H1 (cell line): ENCODE data around the gene IGSF23. TPM values are rescaled to one million over a fixed set of nuclear protein-coding genes. Genes with fewer than 3 reads are reported as not detected.

Experiments
- CTCF ChIA-PET: fragments of 300-600 bp; sonication (Branson Sonifier 250); formaldehyde crosslinking; loops from one replicate; lab custom pipeline; 2021; ENCODE audit not compliant: partially characterized antibody; lab: Charles Lee
- POLR2A ChIA-PET: fragments of 300-600 bp; sonication (Branson Sonifier 250); formaldehyde crosslinking; loops from one replicate; lab custom pipeline; 2021; ENCODE audit warnings: inconsistent platforms; ENCODE audit not compliant: partially characterized antibody; lab: Charles Lee
- DNase-seq, 2 experiments: peaks; one replicate each; pipeline versions ENCODE4 v3.0.0 to v3.0.0-alpha.2; 2010 to 2022; ENCODE audit warnings: low spot score in 2 of 2, low read depth in 1 of 2, mixed read lengths in 1 of 2
- FAIRE-seq: peaks from 2 replicates; lab custom pipeline; 2011; peaks lifted over from hg19 to GRCh38; lab: Jason Lieb, UNC
- H2AFZ ChIP-seq: 2 replicates; pipeline ENCODE4 v1.8.1; 2012; ENCODE audit warnings: low read length, inconsistent platforms
- H2AK5ac ChIP-seq: 2 replicates; pipeline ENCODE4 v1.6.1; 2013; ENCODE audit warnings: low read depth, low read length
- H2BK120ac ChIP-seq: replicated peaks from 2 replicates; pipeline ENCODE3; 2013; ENCODE audit warnings: low read depth, low read length, inconsistent platforms
- H2BK12ac ChIP-seq: 2 replicates; pipeline ENCODE4 v1.6.1; 2013; ENCODE audit warnings: low read depth, low read length
- H2BK15ac ChIP-seq: 2 replicates; pipeline ENCODE4 v1.6.1; 2013; ENCODE audit warnings: low read length
- H2BK20ac ChIP-seq: 2 replicates; pipeline ENCODE4 v1.6.1; 2013; ENCODE audit warnings: low read length
- H2BK5ac ChIP-seq: 2 replicates; pipeline ENCODE4 v1.6.1; 2013; ENCODE audit warnings: low read depth, low read length
- H3K14ac ChIP-seq: 2 replicates; pipeline ENCODE4 v1.6.1; 2013; ENCODE audit warnings: inconsistent platforms; ENCODE audit not compliant: insufficient read length
- H3K18ac ChIP-seq: 2 replicates; pipeline ENCODE4 v1.6.1; 2013; ENCODE audit warnings: low read length; ENCODE audit errors: extremely low read depth
- H3K23ac ChIP-seq: 2 replicates; pipeline ENCODE4 v1.6.1; 2013; ENCODE audit warnings: inconsistent platforms; ENCODE audit not compliant: insufficient read length
- H3K23me2 ChIP-seq: 2 replicates; pipeline ENCODE4 v1.6.1; 2013; ENCODE audit warnings: low read depth, low read length
- H3K27ac ChIP-seq: 2 replicates; pipeline ENCODE4 v1.6.1; 2011; ENCODE audit warnings: low read depth, low read length, inconsistent platforms
- H3K27me3 ChIP-seq, 4 experiments: replicated peaks in 1 of 4; 1 replicate in 1 of 4; 2 replicates in 3 of 4; pipeline versions ENCODE4 v1.6.1 to v1.8.1; 2011 to 2013; ENCODE audit warnings: low read length in 3 of 4, mild to moderate bottlenecking in 3 of 4, inconsistent platforms in 2 of 4, mixed read lengths in 2 of 4, moderate library complexity in 1 of 4; ENCODE audit not compliant: control insufficient read depth in 3 of 4, insufficient read depth in 3 of 4; ENCODE audit errors: extremely low read depth in 1 of 4
- H3K36me3 ChIP-seq, 4 experiments: 2 replicates each; pipeline versions ENCODE4 v1.6.1 to v1.8.1; 2011 to 2013; ENCODE audit warnings: mild to moderate bottlenecking in 4 of 4, low read length in 3 of 4, moderate library complexity in 2 of 4, control low read depth in 1 of 4, inconsistent platforms in 1 of 4; ENCODE audit not compliant: insufficient read depth in 4 of 4, control insufficient read depth in 2 of 4
- H3K4ac ChIP-seq: replicated peaks from 2 replicates; pipeline ENCODE3; 2013; ENCODE audit warnings: low read length, low read depth, mixed read lengths, inconsistent platforms; ENCODE audit not compliant: insufficient read length
- H3K4me1 ChIP-seq, 4 experiments: replicated peaks in 1 of 4; 1 replicate in 1 of 4; 2 replicates in 3 of 4; pipeline versions ENCODE4 v1.6.1 to v1.8.1; 2011 to 2013; ENCODE audit warnings: low read length in 3 of 4, inconsistent platforms in 2 of 4, mixed read lengths in 1 of 4; ENCODE audit not compliant: insufficient read depth in 4 of 4, control insufficient read depth in 3 of 4
- H3K4me2 ChIP-seq, 2 experiments: 2 replicates each; pipeline versions ENCODE4 v1.6.1 to v1.8.1; 2011 to 2013; ENCODE audit warnings: low read depth in 2 of 2, low read length in 2 of 2, control low read depth in 1 of 2, inconsistent platforms in 1 of 2, mild to moderate bottlenecking in 1 of 2; ENCODE audit not compliant: insufficient read depth in 1 of 2
- H3K4me3 ChIP-seq, 4 experiments: fragments of 200-600, 300-600 bp in 1 of 4; sonication (generic), shearing (Covaris generic), sonication (Bioruptor Twin) in 1 of 4; 2 replicates each; pipeline versions ENCODE4 v1.5.1 to v1.8.1; 2011 to 2016; ENCODE audit warnings: low read length in 4 of 4, low read depth in 3 of 4, control low read depth in 2 of 4, inconsistent platforms in 2 of 4, mild to moderate bottlenecking in 2 of 4, mixed read lengths in 1 of 4, moderate library complexity in 1 of 4; ENCODE audit not compliant: insufficient read depth in 2 of 4; ENCODE audit errors: extremely low read depth in 1 of 4
- H3K56ac ChIP-seq: replicated peaks from 2 replicates; pipeline ENCODE3; 2013; ENCODE audit warnings: low read depth, mild to moderate bottlenecking, mixed read lengths, low read length, inconsistent platforms; ENCODE audit not compliant: insufficient read length
- H3K79me1 ChIP-seq: 2 replicates; pipeline ENCODE4 v1.6.1; 2013; ENCODE audit warnings: low read depth, low read length, control low read depth
- H3K79me2 ChIP-seq, 2 experiments: 2 replicates each; pipeline versions ENCODE4 v1.6.1 to v1.8.1; 2012 to 2013; ENCODE audit warnings: low read length in 2 of 2, mild to moderate bottlenecking in 2 of 2, inconsistent platforms in 1 of 2; ENCODE audit not compliant: insufficient read depth in 2 of 2, control insufficient read depth in 1 of 2
- H3K9ac ChIP-seq, 4 experiments: replicated peaks in 1 of 4; 1 replicate in 1 of 4; 2 replicates in 3 of 4; pipeline versions ENCODE4 v1.6.1 to v1.8.1; 2011 to 2013; ENCODE audit warnings: low read depth in 3 of 4, low read length in 3 of 4, control low read depth in 2 of 4, mild to moderate bottlenecking in 2 of 4, moderate library complexity in 2 of 4, inconsistent platforms in 1 of 4; ENCODE audit errors: extremely low read depth in 1 of 4
- H3K9me3 ChIP-seq, 2 experiments: 2 replicates each; pipeline versions ENCODE4 v1.6.1 to v1.8.1; 2012 to 2013; ENCODE audit warnings: mild to moderate bottlenecking in 2 of 2, moderate library complexity in 2 of 2, control low read depth in 1 of 2, inconsistent platforms in 1 of 2, low read depth in 1 of 2, low read length in 1 of 2, mixed read lengths in 1 of 2; ENCODE audit not compliant: insufficient read depth in 2 of 2
- H4K20me1 ChIP-seq, 2 experiments: replicated peaks in 1 of 2; 2 replicates each; pipeline versions ENCODE3 to v1.8.1; 2011 to 2013; ENCODE audit warnings: inconsistent platforms in 2 of 2, low read length in 2 of 2, mild to moderate bottlenecking in 1 of 2; ENCODE audit not compliant: insufficient read depth in 2 of 2, control insufficient read depth in 1 of 2
- H4K5ac ChIP-seq: 2 replicates; pipeline ENCODE4 v1.6.1; 2013; ENCODE audit warnings: low read length, low read depth, mixed read lengths, inconsistent platforms; ENCODE audit not compliant: insufficient read length
- H4K8ac ChIP-seq: 2 replicates; pipeline ENCODE4 v1.8.0; 2013; ENCODE audit warnings: mild to moderate bottlenecking, moderate library complexity, low read length, inconsistent platforms; ENCODE audit not compliant: insufficient read depth; ENCODE audit errors: extremely low read depth
- H4K91ac ChIP-seq: replicated peaks from 2 replicates; pipeline ENCODE3; 2013; ENCODE audit warnings: low read length, mixed read lengths, inconsistent platforms; ENCODE audit not compliant: insufficient read length
- CBX5 ChIP-seq: fragments of 300-800, 300-1000 bp; sonication (generic); IDR thresholded peaks from 2 replicates; pipeline ENCODE4 v1.7.1; 2016; ENCODE audit warnings: antibody characterized with exemption, low read length, low read depth
- PHF8 ChIP-seq: fragments of 200-600 bp; sonication (generic); conservative IDR thresholded peaks from 2 replicates; pipeline ENCODE4 v1.7.1; 2012; ENCODE audit warnings: low read depth, mild to moderate bottlenecking, inconsistent platforms, low read length, moderate library complexity
- SUZ12 ChIP-seq: fragments of 200-600 bp; sonication (generic); IDR thresholded peaks from 2 replicates; pipeline ENCODE4 v1.6.1; 2012; ENCODE audit warnings: mild to moderate bottlenecking, inconsistent platforms, low read length, moderate library complexity, mixed read lengths
- WGBS, 2 experiments: shearing (Covaris generic) in 1 of 2; methylation state at CpG; one replicate each; pipeline versions ENCODE4 v1.1.6 to v1.1.7; 2013 to 2015; ENCODE audit warnings: low lambda C conversion rate in 2 of 2, mixed read lengths in 2 of 2, inconsistent platforms in 1 of 2, low coverage in 1 of 2, missing lambda C conversion rate in 1 of 2; ENCODE audit not compliant: insufficient replicate concordance in 2 of 2, insufficient coverage in 1 of 2, insufficient read length in 1 of 2; ENCODE audit errors: extremely low coverage in 1 of 2, missing lambda C conversion rate in 1 of 2; 5-methylcytosine and 5-hydroxymethylcytosine counted together
- polyA plus RNA-seq, 7 experiments: library from polyadenylated mRNA; depleted of rRNA in 3 of 7; stranded (reverse) in 5 of 7; unstranded in 2 of 7; fragments of >200 nt in 5 of 7; fragments of 200-250 nt in 2 of 7; gene quantifications; 1 replicate in 5 of 7; 2 replicates in 1 of 7; 4 replicates in 1 of 7; pipeline versions ENCODE4 v1.2.1 to v1.2.3, GENCODE V29; 2011 to 2013; ENCODE audit warnings: missing spikeins in 2 of 7, mixed read lengths in 2 of 7
- total RNA-seq: library from RNA; stranded (reverse); fragmentation: NEBNext Ultra II Directional; extraction: Animal tissue kit (Norgen Biotek cat#: 25700); gene quantifications from 2 replicates; pipeline ENCODE4 v1.2.1, GENCODE V29; 2021

IGSF23 gene
- total and polyA plus RNA-seq, 2 of the 8 experiments (the other 6 are each of a cell fraction or from before 2014, with no cell fraction given), result not detected

- no peak overlapping the region for H3K27ac ChIP-seq
- H3K79me1 ChIP-seq, result no peaks in the 10 kb centered on the region
- H4K5ac ChIP-seq, result no peak overlapping the region
- no peak overlapping the region for H2BK120ac ChIP-seq
- H3K79me2 ChIP-seq, result no peaks in the 10 kb centered on the region
- H3K18ac ChIP-seq, result no peak overlapping the region
- no peak overlapping the region for H2BK20ac ChIP-seq
- no peak overlapping the region for H3K14ac ChIP-seq
- H2BK15ac ChIP-seq, result no peak overlapping the region
- no peak overlapping the region for H2AFZ ChIP-seq
- 89% methylated on average over 5 of the region's 5 CpGs; no CpG with 5 or more reads in 1 of the 2 experiments for WGBS, 2 experiments
- H4K20me1 ChIP-seq, result no peaks in the 10 kb centered on the region
- H3K23ac ChIP-seq, result no peak overlapping the region
- no peaks in the 10 kb centered on the region for H3K23me2 ChIP-seq
- H4K8ac ChIP-seq, result no peak overlapping the region
- H3K9me3 ChIP-seq, result no peaks in the 10 kb centered on the region
- H3K4me3 ChIP-seq, result no peak overlapping the region
- no peaks in the 10 kb centered on the region for H3K4me1 ChIP-seq
- H3K9ac ChIP-seq, result no peak overlapping the region
- FAIRE-seq, result no peak
- POLR2A ChIA-PET, result interaction anchor here (0.6 to 0.8 kb wide), 3 partner anchors 39 to 199 kb away, joined by 3 to 5 read pairs (median 3); no protein-coding TSS in a partner anchor
- TF ChIP-seq CBX5, result no peak
- TF ChIP-seq PHF8, result no peak
- TF ChIP-seq SUZ12, result no peak
- TF ChIP-seq, all 59 proteins: peak for 0
- Histone ChIP-seq H3K56ac (no peak overlapping the region), H3K27me3 (no peaks in the 10 kb centered on the region), H4K91ac (no peak overlapping the region), H3K36me3 (no peaks in the 10 kb centered on the region), H2AK5ac (no peak overlapping the region), H3K4ac (no peak overlapping the region), H2BK12ac (no peak overlapping the region), H2BK5ac (no peak overlapping the region), H3K4me2 (no peak overlapping the region)
- DNase-seq, result no peak
- CTCF ChIA-PET, result interaction anchor here (2.1 to 5.7 kb wide), 4 partner anchors 9 to 74 kb away, joined by 15 to 37 read pairs (median 26); no protein-coding TSS in a partner anchor
These were observed 33.5 kb upstream of the IGSF23 start for GRCh38 chr19:44579663-44580365.
